Activated effector memory CD4-positive, alpha-beta T cell treated with Interleukin-2 at 50 U/mL for 16 hours (primary cell): ENCODE measurements around the gene OR52A5.

Experiments
- DNase-seq: peaks from one replicate; pipeline ENCODE4 v3.0.0-alpha.2; 2020

Gene OR52A5

DNA sequence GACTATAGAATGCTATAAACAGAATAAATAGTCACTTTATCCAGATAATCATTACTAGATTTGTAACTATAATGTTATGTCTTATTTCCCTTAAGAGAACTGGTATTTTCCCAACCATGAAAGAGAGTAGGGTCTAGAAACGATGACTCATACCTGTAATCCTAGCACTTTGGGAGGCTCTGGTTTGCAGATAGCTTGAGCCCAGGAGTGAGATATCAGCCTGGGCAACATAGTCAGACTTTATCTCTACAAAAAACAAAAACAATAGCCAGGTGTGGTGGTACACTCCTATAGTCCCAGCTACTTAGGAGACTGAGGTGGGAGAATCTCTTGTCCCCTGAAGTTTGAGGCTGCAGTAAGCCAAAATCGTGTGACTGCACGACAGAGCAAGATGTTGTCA lies 30.9 kb downstream of the OR52A5 start:
- DNase-seq = no peak

DNA sequence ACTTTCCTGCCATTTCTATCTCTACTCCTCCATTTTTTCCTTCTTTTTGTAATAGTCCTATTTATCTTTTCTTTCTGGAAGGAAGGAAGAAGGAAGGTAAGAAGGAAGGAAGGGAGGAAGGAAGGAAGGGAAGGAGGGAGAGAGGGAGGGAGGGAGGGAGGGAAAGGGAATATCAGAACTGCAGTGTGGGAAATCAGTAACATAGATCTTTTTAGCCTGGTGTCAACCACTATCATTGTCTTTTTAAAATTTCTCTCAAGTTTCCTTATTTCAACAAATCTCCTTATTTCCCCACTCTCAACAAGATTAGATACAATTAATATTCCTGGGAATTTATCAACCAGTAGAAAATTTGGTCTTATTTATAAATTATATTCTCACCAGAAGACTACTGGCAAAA lies 35.1 kb downstream of the OR52A5 start:
- DNase-seq = no peak

DNA sequence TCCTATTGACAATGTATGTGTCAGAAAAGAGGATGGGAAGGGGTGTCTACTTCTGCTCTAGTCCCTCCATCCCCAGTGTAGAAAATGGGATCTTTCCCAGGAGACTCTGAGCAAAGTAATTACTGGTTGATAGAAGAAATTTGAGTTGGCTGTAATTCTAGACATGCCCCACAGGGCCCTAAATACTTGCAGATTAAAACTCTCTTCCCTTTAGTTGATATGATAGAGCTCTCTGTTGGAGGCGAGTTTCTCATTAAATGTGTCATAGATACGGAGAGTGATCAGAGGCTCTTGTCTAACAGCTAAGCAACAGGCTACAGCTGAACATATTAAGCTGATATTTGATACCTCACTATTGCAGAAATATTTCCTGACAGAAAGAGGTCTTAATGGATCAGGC lies 35.9 kb downstream of the OR52A5 start:
- no peak for DNase-seq

DNA sequence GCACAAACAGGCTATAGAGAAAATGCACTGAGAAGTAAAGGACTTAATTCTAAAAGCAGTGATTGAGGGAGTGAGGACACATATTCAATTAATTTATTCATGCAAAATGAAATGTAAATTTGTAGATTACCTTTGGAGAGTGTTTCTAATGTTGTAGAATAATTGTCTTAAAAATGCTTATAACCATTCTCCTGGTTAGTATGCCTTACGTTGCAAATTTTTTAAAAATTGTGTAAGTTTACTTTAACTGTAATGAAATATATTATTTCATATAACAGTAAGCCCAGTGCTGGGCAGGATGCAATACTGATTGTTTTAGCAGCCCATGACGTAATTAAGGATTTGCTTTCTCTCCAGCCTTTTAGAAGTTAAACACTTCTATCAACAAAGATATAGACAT lies 42.1 kb downstream of the OR52A5 start:
- DNase-seq = no peak

DNA sequence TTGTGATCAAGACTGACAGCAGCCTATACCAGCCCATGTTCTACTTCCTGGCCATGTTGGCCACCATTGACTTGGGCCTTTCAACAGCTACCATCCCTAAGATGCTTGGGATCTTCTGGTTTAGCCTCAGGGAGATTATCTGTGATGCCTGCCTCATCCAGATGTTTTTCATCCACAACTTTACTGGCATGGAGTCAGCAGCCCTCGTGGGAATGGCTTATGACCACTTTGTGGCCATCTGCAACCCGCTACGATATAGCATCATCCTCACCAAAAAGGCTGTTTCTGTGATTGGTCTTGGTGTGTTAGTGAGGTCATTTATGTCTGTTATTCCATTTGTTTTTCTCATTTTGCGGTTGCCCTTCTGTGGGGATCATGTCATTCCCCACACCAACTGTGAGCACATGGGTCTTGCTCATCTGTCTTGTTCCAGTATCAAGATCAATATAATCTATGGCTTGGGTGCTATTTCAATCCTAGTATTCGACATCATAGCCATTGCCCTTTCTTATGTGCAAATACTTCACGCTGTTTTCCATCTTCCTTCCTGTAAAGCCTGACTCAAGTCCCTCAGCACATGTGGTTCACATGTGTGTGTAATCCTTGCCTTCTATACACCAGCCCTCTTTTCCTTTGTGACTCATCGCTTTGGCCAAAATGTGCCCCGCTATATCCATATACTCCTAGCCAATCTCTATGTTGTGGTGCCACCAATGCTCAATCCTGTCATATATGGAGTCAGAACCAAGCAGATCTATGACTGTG lies 45.2 kb downstream of the OR52A5 start:
- no peak for DNase-seq

DNA sequence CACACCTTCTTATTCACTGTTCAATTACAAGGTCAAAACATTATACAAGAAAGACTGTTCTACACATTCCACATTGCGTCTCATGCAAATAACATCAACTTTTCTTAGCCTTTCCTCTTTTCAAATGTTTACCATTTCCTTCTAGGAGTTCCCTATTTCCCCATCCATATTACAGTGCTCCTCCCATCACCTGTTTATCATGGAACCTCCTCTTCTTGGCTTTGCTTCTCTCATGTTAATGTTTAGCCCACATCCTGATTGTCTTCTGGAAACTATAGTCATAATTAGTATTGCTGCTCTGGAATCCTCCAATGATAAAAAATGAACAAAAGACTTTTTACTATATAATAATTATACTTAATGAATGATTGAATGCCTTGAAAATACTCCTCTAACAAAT lies 47.5 kb downstream of the OR52A5 start:
- no peak for DNase-seq

DNA sequence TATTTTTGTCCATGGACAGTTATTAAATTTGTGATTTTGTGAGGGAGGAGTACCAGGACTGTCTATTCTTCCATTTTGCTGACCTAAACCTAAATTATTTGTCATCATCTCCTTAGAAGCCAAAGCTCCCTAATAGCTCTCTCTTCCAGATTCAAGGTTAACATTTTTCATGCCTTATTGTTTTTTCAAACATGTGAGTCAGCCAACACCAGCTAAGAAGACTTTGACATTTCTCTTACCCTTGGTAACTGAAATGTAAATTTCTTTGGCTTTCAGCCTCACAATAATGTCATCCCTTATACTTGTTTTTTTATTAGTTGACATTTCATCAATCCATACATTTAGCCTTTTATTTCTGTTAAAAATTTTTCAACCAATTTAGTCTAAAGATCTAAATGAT lies 49.6 kb downstream of the OR52A5 start:
- DNase-seq = no peak

DNA sequence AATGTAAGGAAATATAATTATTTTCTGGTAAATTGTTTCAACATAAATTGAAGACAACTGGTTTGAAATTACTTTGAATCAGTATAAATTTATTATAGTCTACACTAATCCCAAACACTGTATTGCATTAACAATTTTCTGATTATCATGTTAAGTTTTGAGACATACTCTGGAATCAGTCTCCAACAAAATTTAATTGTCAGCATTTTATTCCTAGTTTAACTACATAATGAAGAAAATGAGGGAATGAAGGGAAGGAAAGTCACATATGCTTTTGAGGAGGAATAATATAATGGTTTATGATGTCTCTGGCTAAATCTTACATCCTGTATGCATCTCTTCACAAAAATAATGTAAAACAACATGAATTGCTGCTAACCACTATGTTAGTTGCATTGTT lies 54.6 kb downstream of the OR52A5 start:
- DNase-seq = no peak

DNA sequence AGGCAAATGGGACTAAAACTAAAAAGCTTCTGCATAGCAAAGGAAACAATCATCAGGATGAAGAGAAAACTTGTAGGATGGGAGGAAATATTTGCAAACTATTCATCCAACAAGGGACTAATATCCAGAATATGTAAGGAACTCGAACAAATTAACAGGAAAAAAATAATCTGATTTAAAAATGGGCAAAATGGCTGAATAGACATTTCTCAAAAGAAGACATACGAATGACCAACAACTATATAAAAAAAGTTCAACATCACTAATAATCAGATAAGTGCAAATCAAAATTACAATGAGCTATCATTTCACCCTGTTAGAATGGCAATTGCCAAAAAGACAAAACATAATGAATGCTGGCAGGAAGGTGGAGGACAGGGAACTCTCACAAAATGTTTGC lies 56.8 kb downstream of the OR52A5 start:
- no peak for DNase-seq
